ENCODE results near the gene MRRF. TPM values are rescaled to one million over a fixed set of nuclear protein-coding genes. Genes with fewer than 3 reads are reported as not detected.

Gene MRRF, protein sequence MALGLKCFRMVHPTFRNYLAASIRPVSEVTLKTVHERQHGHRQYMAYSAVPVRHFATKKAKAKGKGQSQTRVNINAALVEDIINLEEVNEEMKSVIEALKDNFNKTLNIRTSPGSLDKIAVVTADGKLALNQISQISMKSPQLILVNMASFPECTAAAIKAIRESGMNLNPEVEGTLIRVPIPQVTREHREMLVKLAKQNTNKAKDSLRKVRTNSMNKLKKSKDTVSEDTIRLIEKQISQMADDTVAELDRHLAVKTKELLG
- total RNA-seq = 57.0 and 58.8 TPM in 2 replicates

GRCh38 chr9:122264360-122265148 lies at the start of gene MRRF, which contains the start of gene RBM18:
Gene MRRF (plus strand): TSS chr9:122264882. CDS start chr9:122270892, 6,010 bp downstream.
Gene RBM18 (minus strand): TSS chr9:122264840. CDS start chr9:122261492, 3,348 bp downstream.
- Mint-ChIP-seq H3K36me3 (ENCODE audit: low read depth) (peaks cover 23% of the 10 kb centered on the region), H3K27me3 (ENCODE audit: low read depth) (no peaks in the 10 kb centered on the region), H3K27ac (peak within 1 kb of the TSS; percentile 99)

DNA sequence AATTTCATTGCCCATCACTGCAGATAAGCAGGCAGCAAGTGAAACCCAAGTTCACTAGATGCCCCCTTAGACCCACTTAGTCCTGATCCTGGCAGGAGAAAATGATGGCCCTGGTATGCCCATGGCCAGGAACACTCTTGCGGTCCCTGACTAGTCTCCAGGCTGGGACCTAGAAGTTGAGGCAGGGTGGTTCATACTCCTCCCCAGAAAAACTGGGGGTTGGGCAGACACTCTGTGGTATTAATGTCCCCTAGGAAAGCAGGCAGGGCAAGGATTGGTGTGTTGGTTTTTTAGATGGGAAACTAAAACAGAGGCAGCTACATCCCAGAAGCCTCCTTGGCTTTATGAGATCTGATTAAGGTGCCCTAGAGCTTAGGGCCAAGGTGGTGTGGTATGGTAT lies 49.0 kb upstream of the MRRF start:
- Mint-ChIP-seq H3K27me3 (ENCODE audit: low read depth) (peaks cover 76% of the 10 kb centered on the region), H3K9me3 (no peaks in the 10 kb centered on the region), H3K27ac (no peak overlapping the region), H3K4me1 (ENCODE audit: low read depth) (peaks cover 21% of the 10 kb centered on the region), H3K4me3 (ENCODE audit: low read depth) (no peak overlapping the region), H3K36me3 (ENCODE audit: low read depth) (no peaks in the 10 kb centered on the region)
- intact Hi-C loops (cut with micrococcal nuclease) = no loop called here
- no peak for DNase-seq (ENCODE audit: low spot score)

More at GRCh38 chr9:122264360-122265148, at the start of gene MRRF, which contains the start of gene RBM18:
- peak; percentile 89 for DNase-seq (ENCODE audit: low spot score)
- H3K9me3 Mint-ChIP-seq = no peaks in the 10 kb centered on the region
- H3K4me1 Mint-ChIP-seq (ENCODE audit: low read depth) = peaks cover 36% of the 10 kb centered on the region
- intact Hi-C loops (cut with micrococcal nuclease) = loop anchor here (1.0 to 2.0 kb wide), 3 partner anchors 105 to 564 kb away; partner anchors contain the start of genes MORN5, NDUFA8, PDCL and TTLL11
- peak within 1 kb of the TSS; percentile 97 for H3K4me3 Mint-ChIP-seq (ENCODE audit: low read depth)

GRCh38 chr9:122216138-122216797 lies 48.4 kb upstream of the MRRF start:
- peaks cover 21% of the 10 kb centered on the region for H3K4me1 Mint-ChIP-seq (ENCODE audit: low read depth)
- H3K27ac Mint-ChIP-seq = no peak overlapping the region
- intact Hi-C loops (cut with micrococcal nuclease) = no loop called here

DNA sequence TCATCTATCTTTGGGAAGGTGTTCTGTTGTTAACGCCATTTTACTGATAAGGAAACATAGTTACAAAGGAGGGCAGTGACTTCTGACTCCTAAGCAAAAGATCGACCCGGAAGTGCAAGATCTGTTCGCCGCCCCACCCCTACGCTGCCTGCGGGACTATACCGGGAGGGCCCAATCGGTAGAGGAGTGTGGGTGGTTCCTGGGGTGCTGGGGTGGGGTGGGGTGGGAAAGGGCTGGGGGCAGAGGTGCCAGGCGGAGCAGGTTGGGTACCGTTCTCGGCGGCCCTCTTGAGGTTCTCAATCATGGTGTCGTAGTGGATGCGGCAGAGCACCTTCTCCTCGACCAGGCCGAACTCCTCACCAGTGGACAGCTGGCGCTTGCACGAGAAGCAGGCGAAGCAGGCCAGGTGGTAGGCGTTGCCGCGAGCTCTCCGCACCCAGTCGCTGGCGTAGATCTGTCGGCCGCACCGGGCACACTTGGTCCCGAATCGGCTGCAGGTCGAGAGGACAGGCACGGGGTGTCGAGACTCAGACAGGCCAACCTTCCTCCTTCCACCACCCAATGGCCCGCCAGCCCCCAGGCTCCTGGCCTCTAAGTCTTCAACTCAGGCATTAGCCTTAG lies 47.8 kb upstream of the MRRF start:
- DNase-seq (ENCODE audit: low spot score) = no peak
- Mint-ChIP-seq H3K36me3 (ENCODE audit: low read depth) (no peaks in the 10 kb centered on the region), H3K27ac (no peak overlapping the region), H3K27me3 (ENCODE audit: low read depth) (peaks cover 79% of the 10 kb centered on the region), H3K4me3 (ENCODE audit: low read depth) (no peak overlapping the region), H3K9me3 (no peaks in the 10 kb centered on the region), H3K4me1 (ENCODE audit: low read depth) (peaks cover 21% of the 10 kb centered on the region)
- intact Hi-C loops (cut with micrococcal nuclease) = no loop called here

More at GRCh38 chr9:122216138-122216797, 48.4 kb upstream of the MRRF start:
- H3K4me3 Mint-ChIP-seq (ENCODE audit: low read depth) = no peak overlapping the region
- peaks cover 79% of the 10 kb centered on the region for H3K27me3 Mint-ChIP-seq (ENCODE audit: low read depth)
- no peak for DNase-seq (ENCODE audit: low spot score)
- no peaks in the 10 kb centered on the region for H3K36me3 Mint-ChIP-seq (ENCODE audit: low read depth)
- H3K9me3 Mint-ChIP-seq = no peaks in the 10 kb centered on the region

DNA sequence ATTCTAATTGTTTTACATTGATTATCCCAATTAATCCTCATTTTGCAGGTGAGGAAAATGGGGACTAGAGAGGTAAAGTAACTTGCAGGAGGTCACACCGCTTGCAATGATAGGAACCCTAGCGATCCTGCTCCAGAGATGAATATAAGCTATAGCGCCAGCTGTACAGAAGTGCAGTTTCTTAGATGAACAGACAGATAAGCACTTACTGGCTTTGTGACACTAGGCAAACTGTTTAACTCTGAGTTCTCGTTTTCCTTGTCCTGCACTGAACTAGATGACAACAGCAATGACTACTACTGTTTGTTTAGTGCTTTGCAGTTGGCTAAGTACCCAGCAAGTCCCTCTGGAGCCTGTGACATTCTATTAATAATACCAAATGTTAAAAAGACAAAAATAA lies 47.0 kb upstream of the MRRF start:
- peaks cover 21% of the 10 kb centered on the region for H3K4me1 Mint-ChIP-seq (ENCODE audit: low read depth)
- no peak for DNase-seq (ENCODE audit: low spot score)
- intact Hi-C loops (cut with micrococcal nuclease) = loop anchor here (2.0 kb wide), 1 partner anchor 131 kb away; no protein-coding TSS in a partner anchor
- H3K27me3 Mint-ChIP-seq (ENCODE audit: low read depth) = peaks cover 79% of the 10 kb centered on the region
- no peaks in the 10 kb centered on the region for H3K9me3 Mint-ChIP-seq
- no peaks in the 10 kb centered on the region for H3K36me3 Mint-ChIP-seq (ENCODE audit: low read depth)
- H3K27ac Mint-ChIP-seq = no peak overlapping the region
- no peak overlapping the region for H3K4me3 Mint-ChIP-seq (ENCODE audit: low read depth)

- no peak overlapping the region for H3K27ac Mint-ChIP-seq
- no peaks in the 10 kb centered on the region for H3K36me3 Mint-ChIP-seq (ENCODE audit: low read depth)
- no peak for DNase-seq (ENCODE audit: low spot score)
- no peaks in the 10 kb centered on the region for H3K9me3 Mint-ChIP-seq
- intact Hi-C loops (cut with micrococcal nuclease) = loop anchor here (2.0 kb wide), 1 partner anchor 130 kb away; no protein-coding TSS in a partner anchor
- peaks cover 24% of the 10 kb centered on the region for H3K4me1 Mint-ChIP-seq (ENCODE audit: low read depth)
- H3K27me3 Mint-ChIP-seq (ENCODE audit: low read depth) = peaks cover 80% of the 10 kb centered on the region
- no peak overlapping the region for H3K4me3 Mint-ChIP-seq (ENCODE audit: low read depth)
Measured at GRCh38 chr9:122218071-122218934, 46.4 kb upstream of the MRRF start.

DNA sequence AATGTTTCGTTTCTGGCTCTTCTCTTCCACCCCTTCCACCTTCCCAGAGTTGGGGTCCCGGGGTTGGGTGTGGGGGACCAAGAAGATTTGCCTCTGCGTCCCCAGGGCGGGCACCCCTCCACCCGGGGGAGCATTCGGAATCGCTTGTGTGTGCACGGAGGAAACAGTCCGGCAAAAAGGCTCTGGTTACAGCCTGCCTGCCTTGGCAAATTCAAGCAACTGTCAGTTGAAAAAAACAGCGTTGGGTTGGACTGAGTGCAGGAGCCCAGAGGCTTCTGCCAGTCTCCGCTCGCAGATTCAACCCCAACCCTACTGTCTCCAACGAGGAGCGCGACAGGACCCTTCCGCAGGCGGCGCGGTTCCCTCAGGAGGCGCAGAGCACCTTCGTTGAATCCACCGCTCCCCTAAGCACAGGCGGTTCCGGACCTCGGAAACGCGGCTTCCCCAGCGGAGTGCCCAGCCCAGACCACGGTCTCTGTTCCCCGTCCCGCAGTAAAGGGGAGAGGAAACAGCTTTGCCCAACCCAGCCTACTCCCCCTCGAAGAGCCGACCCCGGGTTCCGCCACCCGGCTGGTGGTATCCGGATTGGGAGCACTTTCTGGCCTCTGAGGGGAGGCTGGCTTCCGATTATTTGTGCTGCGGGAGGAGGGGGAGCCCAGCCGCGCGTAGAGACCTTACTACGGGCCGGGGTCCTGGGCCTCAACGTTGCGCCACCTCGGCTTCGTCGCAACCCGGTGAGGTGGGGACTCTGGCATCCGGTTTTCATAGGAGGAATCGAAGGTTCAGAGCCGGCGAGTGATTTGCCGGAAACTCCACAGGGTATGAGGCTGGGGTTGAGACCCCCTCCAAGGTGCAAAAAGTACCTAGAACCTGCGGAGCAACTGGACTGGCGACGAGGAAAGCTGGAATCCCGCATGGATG lies 45.5 kb upstream of the MRRF start:
- H3K4me1 Mint-ChIP-seq (ENCODE audit: low read depth) = peaks cover 24% of the 10 kb centered on the region
- no peak overlapping the region for H3K27ac Mint-ChIP-seq
- H3K36me3 Mint-ChIP-seq (ENCODE audit: low read depth) = no peaks in the 10 kb centered on the region
- H3K27me3 Mint-ChIP-seq (ENCODE audit: low read depth) = peaks cover 85% of the 10 kb centered on the region
- no peak for DNase-seq (ENCODE audit: low spot score)
- intact Hi-C loops (cut with micrococcal nuclease) = loop anchor here (1.0 to 2.0 kb wide), 2 partner anchors 10 to 130 kb away; no protein-coding TSS in a partner anchor
- peak overlapping the region; percentile 28 for H3K4me3 Mint-ChIP-seq (ENCODE audit: low read depth)
- H3K9me3 Mint-ChIP-seq = no peaks in the 10 kb centered on the region

- no peaks in the 10 kb centered on the region for H3K36me3 Mint-ChIP-seq (ENCODE audit: low read depth)
- H3K27ac Mint-ChIP-seq = no peak overlapping the region
- peaks cover 22% of the 10 kb centered on the region for H3K4me1 Mint-ChIP-seq (ENCODE audit: low read depth)
- DNase-seq (ENCODE audit: low spot score) = no peak
- intact Hi-C loops (cut with micrococcal nuclease) = loop anchor here (1.0 to 2.0 kb wide), 2 partner anchors 9 to 129 kb away; no protein-coding TSS in a partner anchor
- no peak overlapping the region for H3K4me3 Mint-ChIP-seq (ENCODE audit: low read depth)
- H3K9me3 Mint-ChIP-seq = no peaks in the 10 kb centered on the region
- H3K27me3 Mint-ChIP-seq (ENCODE audit: low read depth) = peaks cover 86% of the 10 kb centered on the region
Measured at GRCh38 chr9:122219856-122220672, 44.6 kb upstream of the MRRF start.

DNA sequence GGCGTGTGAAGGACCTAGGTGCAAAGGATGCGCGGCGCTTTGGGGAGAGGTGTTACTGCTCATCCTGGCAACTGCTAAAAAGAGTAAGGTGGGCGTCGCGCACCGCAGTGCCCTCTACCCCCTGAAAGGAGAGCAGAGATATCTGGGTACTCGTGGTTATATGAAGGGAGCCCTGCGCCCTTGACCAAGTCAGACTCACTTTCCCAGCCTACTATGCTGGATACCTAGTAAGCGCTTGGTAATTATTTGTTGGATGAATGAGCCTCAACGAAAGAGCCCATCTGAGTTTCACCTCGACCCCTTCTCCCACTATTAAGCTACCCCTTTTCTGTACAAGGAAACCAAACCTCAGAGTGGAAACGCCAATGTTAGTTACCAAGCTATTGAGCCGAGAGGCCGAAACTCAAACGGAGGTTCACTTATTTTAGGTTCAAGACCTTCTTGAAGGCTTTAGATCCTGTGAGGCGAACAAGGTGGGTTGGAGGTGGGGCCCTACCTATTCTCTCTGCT lies 44.0 kb upstream of the MRRF start:
- Mint-ChIP-seq H3K4me1 (ENCODE audit: low read depth) (peaks cover 22% of the 10 kb centered on the region), H3K4me3 (ENCODE audit: low read depth) (no peak overlapping the region)
- intact Hi-C loops (cut with micrococcal nuclease) = no loop called here

DNA sequence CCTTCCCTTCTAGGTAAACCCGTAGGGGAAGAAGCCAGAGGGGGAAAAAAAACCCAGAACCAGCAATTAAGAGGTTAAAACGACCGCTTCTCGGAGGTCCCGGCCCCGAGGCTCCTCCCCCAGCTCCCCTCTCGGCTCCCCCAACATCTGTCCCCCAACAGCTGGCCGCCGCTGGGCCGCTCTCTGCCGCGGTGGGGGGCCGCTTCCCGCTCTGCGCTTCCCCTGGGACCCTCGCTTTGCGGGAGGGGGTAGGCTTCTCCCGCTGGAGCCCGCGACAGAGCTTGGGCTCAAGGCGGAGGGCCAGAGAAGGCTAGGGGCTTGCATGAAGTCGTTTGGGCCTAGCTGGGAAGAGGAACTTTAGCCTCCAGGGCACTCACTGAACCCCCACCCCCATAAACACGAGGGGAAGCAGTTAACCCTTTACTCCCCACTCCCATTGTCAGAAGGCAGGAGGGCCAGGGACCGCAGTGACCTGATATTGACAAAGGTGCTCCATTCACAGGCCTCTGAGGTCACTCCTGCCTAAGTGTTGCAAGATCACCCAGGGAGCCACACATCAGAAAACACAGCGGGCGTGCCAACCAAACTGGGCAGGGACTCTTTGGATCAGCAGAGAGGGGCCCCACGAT lies 43.4 kb upstream of the MRRF start:
- Mint-ChIP-seq H3K4me1 (ENCODE audit: low read depth) (peaks cover 22% of the 10 kb centered on the region), H3K27me3 (ENCODE audit: low read depth) (peaks cover 78% of the 10 kb centered on the region), H3K27ac (no peak overlapping the region), H3K36me3 (ENCODE audit: low read depth) (no peaks in the 10 kb centered on the region), H3K9me3 (no peaks in the 10 kb centered on the region), H3K4me3 (ENCODE audit: low read depth) (no peak overlapping the region)
- no peak for DNase-seq (ENCODE audit: low spot score)
- intact Hi-C loops (cut with micrococcal nuclease) = no loop called here

More for the DNA sequence above, 44.0 kb upstream of the MRRF start:
- H3K27ac Mint-ChIP-seq = no peak overlapping the region
- peaks cover 81% of the 10 kb centered on the region for H3K27me3 Mint-ChIP-seq (ENCODE audit: low read depth)
- DNase-seq (ENCODE audit: low spot score) = no peak
- H3K36me3 Mint-ChIP-seq (ENCODE audit: low read depth) = no peaks in the 10 kb centered on the region
- no peaks in the 10 kb centered on the region for H3K9me3 Mint-ChIP-seq

Data from activated T-helper 2 cell treated with anti-CD3 and anti-CD28 coated beads, Interferon-gamma antibody, Interleukin-2, Interleukin-4, amounts not matched to agents 10 μg/mL and 5 μg/mL and 100 μg/mL, durations not matched to agents 14 hours and 24 hours and 36 hours (primary cell).